H1 (cell line): Measurements from ENCODE around the gene TMEM181. TPM values are rescaled to one million over a fixed set of nuclear protein-coding genes. Genes with fewer than 3 reads are reported as not detected.

ENCODE experiments used
- CTCF ChIA-PET: fragments of 300-600 bp; sonication (Branson Sonifier 250); formaldehyde crosslinking; loops from one replicate; lab custom pipeline; 2021; ENCODE audit not compliant: partially characterized antibody; lab: Charles Lee
- POLR2A ChIA-PET: fragments of 300-600 bp; sonication (Branson Sonifier 250); formaldehyde crosslinking; loops from one replicate; lab custom pipeline; 2021; ENCODE audit warnings: inconsistent platforms; ENCODE audit not compliant: partially characterized antibody; lab: Charles Lee
- DNase-seq, 2 experiments: peaks; one replicate each; pipeline versions ENCODE4 v3.0.0 to v3.0.0-alpha.2; 2010 to 2022; ENCODE audit warnings: low spot score in 2 of 2, low read depth in 1 of 2, mixed read lengths in 1 of 2
- FAIRE-seq: peaks from 2 replicates; lab custom pipeline; 2011; peaks lifted over from hg19 to GRCh38; lab: Jason Lieb, UNC
- H2AFZ ChIP-seq: 2 replicates; pipeline ENCODE4 v1.8.1; 2012; ENCODE audit warnings: low read length, inconsistent platforms
- H2AK5ac ChIP-seq: 2 replicates; pipeline ENCODE4 v1.6.1; 2013; ENCODE audit warnings: low read depth, low read length
- H2BK120ac ChIP-seq: replicated peaks from 2 replicates; pipeline ENCODE3; 2013; ENCODE audit warnings: low read depth, low read length, inconsistent platforms
- H2BK12ac ChIP-seq: 2 replicates; pipeline ENCODE4 v1.6.1; 2013; ENCODE audit warnings: low read depth, low read length
- H2BK15ac ChIP-seq: 2 replicates; pipeline ENCODE4 v1.6.1; 2013; ENCODE audit warnings: low read length
- H2BK20ac ChIP-seq: 2 replicates; pipeline ENCODE4 v1.6.1; 2013; ENCODE audit warnings: low read length
- H2BK5ac ChIP-seq: 2 replicates; pipeline ENCODE4 v1.6.1; 2013; ENCODE audit warnings: low read depth, low read length
- H3K14ac ChIP-seq: 2 replicates; pipeline ENCODE4 v1.6.1; 2013; ENCODE audit warnings: inconsistent platforms; ENCODE audit not compliant: insufficient read length
- H3K18ac ChIP-seq: 2 replicates; pipeline ENCODE4 v1.6.1; 2013; ENCODE audit warnings: low read length; ENCODE audit errors: extremely low read depth
- H3K23ac ChIP-seq: 2 replicates; pipeline ENCODE4 v1.6.1; 2013; ENCODE audit warnings: inconsistent platforms; ENCODE audit not compliant: insufficient read length
- H3K23me2 ChIP-seq: 2 replicates; pipeline ENCODE4 v1.6.1; 2013; ENCODE audit warnings: low read depth, low read length
- H3K27ac ChIP-seq: 2 replicates; pipeline ENCODE4 v1.6.1; 2011; ENCODE audit warnings: low read depth, low read length, inconsistent platforms
- H3K27me3 ChIP-seq, 4 experiments: replicated peaks in 1 of 4; 1 replicate in 1 of 4; 2 replicates in 3 of 4; pipeline versions ENCODE4 v1.6.1 to v1.8.1; 2011 to 2013; ENCODE audit warnings: low read length in 3 of 4, mild to moderate bottlenecking in 3 of 4, inconsistent platforms in 2 of 4, mixed read lengths in 2 of 4, moderate library complexity in 1 of 4; ENCODE audit not compliant: control insufficient read depth in 3 of 4, insufficient read depth in 3 of 4; ENCODE audit errors: extremely low read depth in 1 of 4
- H3K36me3 ChIP-seq, 4 experiments: 2 replicates each; pipeline versions ENCODE4 v1.6.1 to v1.8.1; 2011 to 2013; ENCODE audit warnings: mild to moderate bottlenecking in 4 of 4, low read length in 3 of 4, moderate library complexity in 2 of 4, control low read depth in 1 of 4, inconsistent platforms in 1 of 4; ENCODE audit not compliant: insufficient read depth in 4 of 4, control insufficient read depth in 2 of 4
- H3K4ac ChIP-seq: replicated peaks from 2 replicates; pipeline ENCODE3; 2013; ENCODE audit warnings: low read length, low read depth, mixed read lengths, inconsistent platforms; ENCODE audit not compliant: insufficient read length
- H3K4me1 ChIP-seq, 4 experiments: replicated peaks in 1 of 4; 1 replicate in 1 of 4; 2 replicates in 3 of 4; pipeline versions ENCODE4 v1.6.1 to v1.8.1; 2011 to 2013; ENCODE audit warnings: low read length in 3 of 4, inconsistent platforms in 2 of 4, mixed read lengths in 1 of 4; ENCODE audit not compliant: insufficient read depth in 4 of 4, control insufficient read depth in 3 of 4
- H3K4me2 ChIP-seq, 2 experiments: 2 replicates each; pipeline versions ENCODE4 v1.6.1 to v1.8.1; 2011 to 2013; ENCODE audit warnings: low read depth in 2 of 2, low read length in 2 of 2, control low read depth in 1 of 2, inconsistent platforms in 1 of 2, mild to moderate bottlenecking in 1 of 2; ENCODE audit not compliant: insufficient read depth in 1 of 2
- H3K4me3 ChIP-seq, 4 experiments: fragments of 200-600, 300-600 bp in 1 of 4; sonication (generic), shearing (Covaris generic), sonication (Bioruptor Twin) in 1 of 4; 2 replicates each; pipeline versions ENCODE4 v1.5.1 to v1.8.1; 2011 to 2016; ENCODE audit warnings: low read length in 4 of 4, low read depth in 3 of 4, control low read depth in 2 of 4, inconsistent platforms in 2 of 4, mild to moderate bottlenecking in 2 of 4, mixed read lengths in 1 of 4, moderate library complexity in 1 of 4; ENCODE audit not compliant: insufficient read depth in 2 of 4; ENCODE audit errors: extremely low read depth in 1 of 4
- H3K56ac ChIP-seq: replicated peaks from 2 replicates; pipeline ENCODE3; 2013; ENCODE audit warnings: low read depth, mild to moderate bottlenecking, mixed read lengths, low read length, inconsistent platforms; ENCODE audit not compliant: insufficient read length
- H3K79me1 ChIP-seq: 2 replicates; pipeline ENCODE4 v1.6.1; 2013; ENCODE audit warnings: low read depth, low read length, control low read depth
- H3K79me2 ChIP-seq, 2 experiments: 2 replicates each; pipeline versions ENCODE4 v1.6.1 to v1.8.1; 2012 to 2013; ENCODE audit warnings: low read length in 2 of 2, mild to moderate bottlenecking in 2 of 2, inconsistent platforms in 1 of 2; ENCODE audit not compliant: insufficient read depth in 2 of 2, control insufficient read depth in 1 of 2
- H3K9ac ChIP-seq, 4 experiments: replicated peaks in 1 of 4; 1 replicate in 1 of 4; 2 replicates in 3 of 4; pipeline versions ENCODE4 v1.6.1 to v1.8.1; 2011 to 2013; ENCODE audit warnings: low read depth in 3 of 4, low read length in 3 of 4, control low read depth in 2 of 4, mild to moderate bottlenecking in 2 of 4, moderate library complexity in 2 of 4, inconsistent platforms in 1 of 4; ENCODE audit errors: extremely low read depth in 1 of 4
- H3K9me3 ChIP-seq, 2 experiments: 2 replicates each; pipeline versions ENCODE4 v1.6.1 to v1.8.1; 2012 to 2013; ENCODE audit warnings: mild to moderate bottlenecking in 2 of 2, moderate library complexity in 2 of 2, control low read depth in 1 of 2, inconsistent platforms in 1 of 2, low read depth in 1 of 2, low read length in 1 of 2, mixed read lengths in 1 of 2; ENCODE audit not compliant: insufficient read depth in 2 of 2
- H4K20me1 ChIP-seq, 2 experiments: replicated peaks in 1 of 2; 2 replicates each; pipeline versions ENCODE3 to v1.8.1; 2011 to 2013; ENCODE audit warnings: inconsistent platforms in 2 of 2, low read length in 2 of 2, mild to moderate bottlenecking in 1 of 2; ENCODE audit not compliant: insufficient read depth in 2 of 2, control insufficient read depth in 1 of 2
- H4K5ac ChIP-seq: 2 replicates; pipeline ENCODE4 v1.6.1; 2013; ENCODE audit warnings: low read length, low read depth, mixed read lengths, inconsistent platforms; ENCODE audit not compliant: insufficient read length
- H4K8ac ChIP-seq: 2 replicates; pipeline ENCODE4 v1.8.0; 2013; ENCODE audit warnings: mild to moderate bottlenecking, moderate library complexity, low read length, inconsistent platforms; ENCODE audit not compliant: insufficient read depth; ENCODE audit errors: extremely low read depth
- H4K91ac ChIP-seq: replicated peaks from 2 replicates; pipeline ENCODE3; 2013; ENCODE audit warnings: low read length, mixed read lengths, inconsistent platforms; ENCODE audit not compliant: insufficient read length
- ASH2L ChIP-seq: fragments of 200-600, 300-600 bp; sonication (generic); IDR thresholded peaks from one replicate; pipeline ENCODE4 v1.7.1; 2017; ENCODE audit warnings: low read length
- CBX8 ChIP-seq: fragments of 300-800, 300-1000 bp; sonication (generic); IDR thresholded peaks from 2 replicates; pipeline ENCODE4 v1.7.1; 2016; ENCODE audit warnings: low read depth, low read length, borderline replicate concordance
- CHD2 ChIP-seq: IDR thresholded peaks from 2 replicates; pipeline ENCODE4 v1.6.1; 2012; ENCODE audit warnings: low read length, improper control_type of control experiment
- GABPA ChIP-seq: IDR thresholded peaks from 2 replicates; pipeline ENCODE4 v1.6.1; 2011; ENCODE audit warnings: mild to moderate bottlenecking, low read length, moderate library complexity, borderline replicate concordance; ENCODE audit not compliant: insufficient read depth
- GTF2F1 ChIP-seq: IDR thresholded peaks from 2 replicates; pipeline ENCODE4 v1.6.1; 2012; ENCODE audit warnings: low read depth, low read length, improper control_type of control experiment, borderline replicate concordance
- HDAC6 ChIP-seq: IDR thresholded peaks from one replicate; pipeline ENCODE4 v1.7.1; 2012; ENCODE audit warnings: low read depth, mild to moderate bottlenecking, inconsistent platforms, low read length, moderate library complexity
- JUND ChIP-seq: IDR thresholded peaks from 2 replicates; pipeline ENCODE4 v1.6.1; 2011; ENCODE audit warnings: mild to moderate bottlenecking, improper control_type of control experiment, low read length
- NRF1 ChIP-seq: IDR thresholded peaks from 2 replicates; pipeline ENCODE4 v1.6.1; 2011; ENCODE audit warnings: mild to moderate bottlenecking, low read depth, low read length, improper control_type of control experiment
- POLR2A ChIP-seq, 2 experiments: IDR thresholded peaks; 1 replicate in 1 of 2; 2 replicates in 1 of 2; pipeline ENCODE4 v1.6.1; 2011; ENCODE audit warnings: low read depth in 2 of 2, low read length in 2 of 2, mild to moderate bottlenecking in 2 of 2; ENCODE audit errors: control extremely low read depth in 1 of 2
- RXRA ChIP-seq: IDR thresholded peaks from 2 replicates; pipeline ENCODE4 v1.6.1; 2011; ENCODE audit warnings: low read depth, mild to moderate bottlenecking, low read length, moderate library complexity; ENCODE audit not compliant: insufficient read depth
- SIRT6 ChIP-seq: IDR thresholded peaks from one replicate; pipeline ENCODE4 v1.7.1; 2012; ENCODE audit warnings: low read length, inconsistent platforms
- WGBS, 2 experiments: shearing (Covaris generic) in 1 of 2; methylation state at CpG; one replicate each; pipeline versions ENCODE4 v1.1.6 to v1.1.7; 2013 to 2015; ENCODE audit warnings: low lambda C conversion rate in 2 of 2, mixed read lengths in 2 of 2, inconsistent platforms in 1 of 2, low coverage in 1 of 2, missing lambda C conversion rate in 1 of 2; ENCODE audit not compliant: insufficient replicate concordance in 2 of 2, insufficient coverage in 1 of 2, insufficient read length in 1 of 2; ENCODE audit errors: extremely low coverage in 1 of 2, missing lambda C conversion rate in 1 of 2; 5-methylcytosine and 5-hydroxymethylcytosine counted together
- polyA plus RNA-seq, 7 experiments: library from polyadenylated mRNA; depleted of rRNA in 3 of 7; stranded (reverse) in 5 of 7; unstranded in 2 of 7; fragments of >200 nt in 5 of 7; fragments of 200-250 nt in 2 of 7; gene quantifications; 1 replicate in 5 of 7; 2 replicates in 1 of 7; 4 replicates in 1 of 7; pipeline versions ENCODE4 v1.2.1 to v1.2.3, GENCODE V29; 2011 to 2013; ENCODE audit warnings: missing spikeins in 2 of 7, mixed read lengths in 2 of 7
- total RNA-seq: library from RNA; stranded (reverse); fragmentation: NEBNext Ultra II Directional; extraction: Animal tissue kit (Norgen Biotek cat#: 25700); gene quantifications from 2 replicates; pipeline ENCODE4 v1.2.1, GENCODE V29; 2021
- TF ChIP-seq, protein P1 (sequence below): IDR thresholded peaks from 2 replicates; pipeline ENCODE4 v1.6.1; 2012; ENCODE audit warnings: low read length, inconsistent platforms

The TMEM181 gene
- total and polyA plus RNA-seq, 2 of the 8 experiments (the other 6 are each of a cell fraction or from before 2014, with no cell fraction given) = 8.6 to 19.0 TPM

DNA sequence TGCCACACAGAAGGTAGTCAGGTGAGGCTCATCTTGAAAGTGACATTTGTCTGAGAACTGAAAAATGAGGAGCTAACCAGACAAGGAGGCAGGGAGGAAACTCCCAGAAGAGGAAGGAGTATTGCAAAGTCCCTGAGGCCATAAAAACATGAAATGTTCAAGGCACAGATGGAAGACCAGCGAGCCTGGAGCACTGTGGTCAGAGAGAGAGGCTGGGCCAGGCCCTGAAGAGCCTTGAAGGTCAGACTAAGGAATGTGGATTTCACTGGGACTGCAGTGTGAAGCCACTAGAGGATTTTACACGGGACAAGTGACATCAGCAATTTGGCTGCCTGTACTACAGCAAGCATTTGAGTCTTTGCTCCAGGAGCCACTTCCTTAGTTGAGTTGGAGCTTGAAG lies 21.1 kb upstream of the TMEM181 start:
- Histone ChIP-seq H3K14ac (no peak overlapping the region), H3K4ac (no peak overlapping the region), H3K79me2 (no peaks in the 10 kb centered on the region), H3K23me2 (peaks cover 2% of the 10 kb centered on the region; the same call in 1 of the 2 replicates), H2BK20ac (peak overlapping the region; percentile 67; the same call in 1 of the 2 replicates), H2AFZ (no peak overlapping the region), H3K9me3 (no peaks in the 10 kb centered on the region), H3K79me1 (no peaks in the 10 kb centered on the region), H3K56ac (no peak overlapping the region), H3K9ac (no peak overlapping the region), H2BK120ac (no peak overlapping the region), H3K4me2 (no peak overlapping the region; a peak in 1 of 4 replicates), H3K4me1 (peaks cover 2 to 3% (median 2%) of the 10 kb centered on the region in 4 experiments; a peak in 2 of 7 replicates), H3K36me3 (peaks cover 0 to 3% (median 0%) of the 10 kb centered on the region in 4 experiments; a peak in 1 of 8 replicates), H3K27ac (no peak overlapping the region), H4K5ac (no peak overlapping the region), H3K27me3 (peaks cover 0 to 3% (median 1%) of the 10 kb centered on the region in 4 experiments; a peak in 3 of 7 replicates), H2BK15ac (no peak overlapping the region), H3K4me3 (no peak overlapping the region), H3K18ac (no peak overlapping the region), H4K91ac (no peak overlapping the region), H2AK5ac (no peak overlapping the region), H3K23ac (no peak overlapping the region), H4K20me1 (no peaks in the 10 kb centered on the region), H2BK12ac (no peak overlapping the region), H2BK5ac (no peak overlapping the region), H4K8ac (no peak overlapping the region)
- ChIA-PET CTCF (interaction anchor here (0.6 to 4.1 kb wide), 8 partner anchors 9 to 317 kb away, joined by 3 to 16 read pairs (median 6); no protein-coding TSS in a partner anchor), POLR2A (interaction anchor here (2.2 to 4.2 kb wide), 2 partner anchors 16 to 21 kb away, joined by 7 to 19 read pairs; partner anchors contain the start of gene TMEM181)
- FAIRE-seq = no peak
- WGBS, 2 experiments = 76% methylated on average over 2 of the region's 2 CpGs; no CpG with 5 or more reads in 1 of the 2 experiments
- DNase-seq = no peak
- TF ChIP-seq RXRA (no peak), CBX8 (no peak), GABPA (no peak), NRF1 (no peak), HDAC6 (no peak), ASH2L (no peak), SIRT6 (no peak), JUND (no peak), CHD2 (no peak), GTF2F1 (no peak), POLR2A (IDR thresholded peaks at IDR 0.05; ENCODE audit: control extremely low read depth in 1 of 2, low read depth in 2 of 2, low read length in 2 of 2) (no peak)
- TF ChIP-seq, protein P1, sequence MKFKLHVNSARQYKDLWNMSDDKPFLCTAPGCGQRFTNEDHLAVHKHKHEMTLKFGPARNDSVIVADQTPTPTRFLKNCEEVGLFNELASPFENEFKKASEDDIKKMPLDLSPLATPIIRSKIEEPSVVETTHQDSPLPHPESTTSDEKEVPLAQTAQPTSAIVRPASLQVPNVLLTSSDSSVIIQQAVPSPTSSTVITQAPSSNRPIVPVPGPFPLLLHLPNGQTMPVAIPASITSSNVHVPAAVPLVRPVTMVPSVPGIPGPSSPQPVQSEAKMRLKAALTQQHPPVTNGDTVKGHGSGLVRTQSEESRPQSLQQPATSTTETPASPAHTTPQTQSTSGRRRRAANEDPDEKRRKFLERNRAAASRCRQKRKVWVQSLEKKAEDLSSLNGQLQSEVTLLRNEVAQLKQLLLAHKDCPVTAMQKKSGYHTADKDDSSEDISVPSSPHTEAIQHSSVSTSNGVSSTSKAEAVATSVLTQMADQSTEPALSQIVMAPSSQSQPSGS = no peak
